SU-DHL-6 (cell line): ENCODE data around the gene GIGYF2.

ENCODE experiments used
- H2AFZ ChIP-seq: fragments of 200-600 bp; sonication (generic); 2 replicates; pipeline ENCODE4 v1.6.1; 2014; ENCODE audit warnings: low read depth, mild to moderate bottlenecking, moderate library complexity, mixed read lengths, antibody characterized with exemption, low read length; ENCODE audit not compliant: severe bottlenecking
- H3F3A ChIP-seq: fragments of 200-600 bp; shearing (Covaris generic); 2 replicates; pipeline ENCODE4 v1.6.0; 2016; ENCODE audit warnings: antibody characterized with exemption, mild to moderate bottlenecking; ENCODE audit not compliant: insufficient read depth
- H3K27ac ChIP-seq: fragments of 200-600 bp; sonication (generic); 2 replicates; pipeline ENCODE4 v1.5.1; 2016; ENCODE audit warnings: low read depth, mild to moderate bottlenecking, low read length, moderate library complexity, mixed read lengths
- H3K27me3 ChIP-seq: fragments of 200-600 bp; sonication (generic), shearing (Covaris generic); 2 replicates; pipeline ENCODE4 v1.6.0; 2014; ENCODE audit warnings: mild to moderate bottlenecking, low read length
- H3K36me3 ChIP-seq: fragments of 200-600 bp; sonication (generic); 2 replicates; pipeline ENCODE4 v1.6.1; 2014; ENCODE audit warnings: mild to moderate bottlenecking, low read length, mixed read lengths
- H3K4me2 ChIP-seq: fragments of 300-600, 200-600 bp; shearing (Covaris generic), sonication (generic); 2 replicates; pipeline ENCODE4 v1.6.0; 2014; ENCODE audit warnings: low read length, low read depth, mild to moderate bottlenecking; ENCODE audit not compliant: poor library complexity, severe bottlenecking
- H3K4me3 ChIP-seq: fragments of 200-600 bp; sonication (generic); 2 replicates; pipeline ENCODE4 v1.5.1; 2014; ENCODE audit warnings: antibody characterized with exemption, low read length, mild to moderate bottlenecking, mixed read lengths; ENCODE audit not compliant: insufficient read depth, poor library complexity, severe bottlenecking
- H3K79me2 ChIP-seq: fragments of 200-600 bp; sonication (generic); 2 replicates; pipeline ENCODE4 v1.6.1; 2014; ENCODE audit warnings: mild to moderate bottlenecking, low read length, moderate library complexity; ENCODE audit not compliant: insufficient read depth
- H3K9ac ChIP-seq: fragments of 200-600 bp; sonication (generic); 2 replicates; pipeline ENCODE4 v1.7.0; 2014; ENCODE audit warnings: mild to moderate bottlenecking, low read length
- H3K9me2 ChIP-seq: fragments of 200-600 bp; sonication (generic); replicated peaks from 2 replicates; pipeline ENCODE4 v1.6.1; 2014; ENCODE audit warnings: low read length; ENCODE audit not compliant: insufficient read depth
- H3K9me3 ChIP-seq: fragments of 200-600 bp; sonication (generic); 2 replicates; pipeline ENCODE4 v1.6.1; 2014; ENCODE audit warnings: low read length, mixed read lengths; ENCODE audit not compliant: insufficient read depth
- H4K20me1 ChIP-seq: fragments of 200-600 bp; sonication (generic); 2 replicates; pipeline ENCODE4 v1.6.1; 2014; ENCODE audit warnings: low read depth, mild to moderate bottlenecking, antibody characterized with exemption, low read length, moderate library complexity, mixed read lengths
- CTCF ChIP-seq: fragments of 200-600 bp; sonication (generic); IDR thresholded peaks from one replicate; pipeline ENCODE4 v1.5.1; 2017; ENCODE audit warnings: antibody characterized with exemption, mild to moderate bottlenecking, low read length, moderate library complexity; ENCODE audit not compliant: insufficient read depth, poor library complexity, severe bottlenecking
- EZH2phosphoT487 ChIP-seq: fragments of 200-600 bp; sonication (generic), shearing (Covaris generic); conservative IDR thresholded peaks from 2 replicates; pipeline ENCODE4 v1.6.1; 2018; ENCODE audit warnings: mild to moderate bottlenecking, antibody characterized with exemption, low read length, moderate library complexity, mixed read lengths

GIGYF2 gene

DNA sequence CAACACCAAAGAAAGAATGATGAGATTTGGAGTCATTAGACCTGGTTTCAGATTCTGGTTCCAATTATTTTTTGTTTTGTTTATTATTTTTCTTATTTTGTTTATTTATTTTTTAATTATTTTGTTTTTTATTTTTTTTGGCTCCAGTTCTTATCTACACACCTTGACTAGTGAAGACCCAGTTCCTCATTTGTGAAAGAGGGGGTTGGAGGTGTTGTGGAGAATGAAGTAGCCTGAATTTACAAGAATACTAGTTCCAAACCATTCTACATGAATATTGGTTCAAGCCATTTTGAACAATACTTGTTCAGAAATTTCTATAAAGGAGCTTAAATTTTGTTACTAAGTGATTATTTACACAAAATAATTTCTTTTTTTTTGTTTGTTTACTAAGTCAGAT is 86.1 kb downstream of the GIGYF2 start:
- Histone ChIP-seq H3F3A (no peaks in the 10 kb centered on the region), H3K9ac (no peak overlapping the region), H3K36me3 (no peaks in the 10 kb centered on the region), H4K20me1 (no peaks in the 10 kb centered on the region), H3K27me3 (no peaks in the 10 kb centered on the region), H3K9me2 (no peaks in the 10 kb centered on the region), H3K27ac (no peak overlapping the region), H3K9me3 (no peaks in the 10 kb centered on the region), H3K4me3 (no peak overlapping the region), H3K4me2 (no peak overlapping the region), H3K79me2 (no peaks in the 10 kb centered on the region), H2AFZ (no peak overlapping the region)
- no peak for TF ChIP-seq CTCF
- TF ChIP-seq EZH2phosphoT487: no peak

DNA sequence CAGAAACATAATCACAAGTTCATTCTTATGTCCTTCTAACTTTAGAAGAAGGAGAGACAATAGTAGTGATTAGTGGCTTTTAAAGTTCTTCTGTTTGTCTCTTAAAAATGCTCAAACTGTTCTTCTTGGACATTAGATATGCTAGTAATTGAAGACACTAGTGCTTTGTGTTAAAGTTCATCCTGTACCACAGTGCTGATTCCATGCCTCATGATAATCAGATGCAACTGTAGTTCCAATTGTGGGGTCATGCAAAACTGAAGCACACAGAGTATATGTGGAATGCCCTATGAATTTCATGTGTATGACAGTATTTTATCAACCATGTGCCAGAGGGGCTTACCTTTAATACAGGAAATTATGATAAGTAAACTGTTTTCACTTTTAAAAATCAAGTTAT is 90.7 kb downstream of the GIGYF2 start:
- Histone ChIP-seq H3K79me2 (no peaks in the 10 kb centered on the region), H3K27me3 (no peaks in the 10 kb centered on the region), H3K4me2 (no peak overlapping the region), H3F3A (no peaks in the 10 kb centered on the region), H2AFZ (no peak overlapping the region), H3K4me3 (no peak overlapping the region), H4K20me1 (no peaks in the 10 kb centered on the region), H3K9me2 (no peaks in the 10 kb centered on the region), H3K9ac (no peak overlapping the region), H3K27ac (no peak overlapping the region), H3K36me3 (no peaks in the 10 kb centered on the region), H3K9me3 (no peaks in the 10 kb centered on the region)
- TF ChIP-seq EZH2phosphoT487 (no peak), CTCF (no peak)

DNA sequence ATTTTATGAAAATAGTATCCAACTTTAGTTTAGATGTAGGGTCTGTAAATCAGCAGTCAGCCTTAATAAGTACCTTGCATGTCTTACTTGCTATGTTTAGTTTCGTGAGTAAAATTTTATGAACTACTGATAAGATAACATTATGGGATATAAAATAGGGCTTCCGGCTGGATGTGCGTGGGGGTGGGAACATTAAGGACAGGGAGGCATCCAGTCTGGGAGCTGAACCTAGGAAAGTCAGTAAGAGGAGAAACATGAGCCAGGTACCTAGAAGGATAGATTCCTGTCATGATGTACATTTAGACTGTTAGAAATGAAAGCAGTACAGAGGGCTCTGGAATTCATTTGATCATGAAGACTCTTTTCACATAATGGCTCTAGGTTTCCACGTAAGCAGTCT is 92.0 kb downstream of the GIGYF2 start:
- TF ChIP-seq EZH2phosphoT487: no peak
- no peak for TF ChIP-seq CTCF
- H4K20me1 ChIP-seq: no peaks in the 10 kb centered on the region
- H3K79me2 ChIP-seq: no peaks in the 10 kb centered on the region
- H3K27ac ChIP-seq: no peak overlapping the region
- no peaks in the 10 kb centered on the region for H3K36me3 ChIP-seq
- H3F3A ChIP-seq: no peaks in the 10 kb centered on the region
- no peak overlapping the region for H3K4me2 ChIP-seq
- H3K9ac ChIP-seq: no peak overlapping the region
- H3K9me3 ChIP-seq: no peaks in the 10 kb centered on the region
- no peak overlapping the region for H3K4me3 ChIP-seq
- H3K27me3 ChIP-seq: no peaks in the 10 kb centered on the region
- no peak overlapping the region for H2AFZ ChIP-seq
- no peaks in the 10 kb centered on the region for H3K9me2 ChIP-seq

DNA sequence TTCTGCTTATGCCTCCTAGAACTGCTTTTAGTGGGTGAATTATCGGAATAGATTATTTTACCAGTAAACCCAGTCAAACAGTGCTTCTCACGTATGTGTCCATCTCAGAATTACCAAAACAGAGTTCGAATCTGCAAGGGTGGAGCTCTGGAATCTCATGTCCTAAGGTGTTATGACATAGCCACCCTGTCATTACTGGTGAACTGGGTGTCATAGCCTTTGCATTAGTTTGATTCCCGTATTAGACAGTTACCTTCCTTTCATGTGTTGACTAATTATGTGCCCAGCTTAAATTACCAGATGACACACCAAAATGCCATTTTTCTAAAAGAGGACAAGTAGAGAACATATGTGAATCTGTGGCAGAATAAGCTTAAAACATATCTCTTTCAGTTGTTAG is 94.4 kb downstream of the GIGYF2 start:
- Histone ChIP-seq H3F3A (no peaks in the 10 kb centered on the region), H3K9me2 (no peaks in the 10 kb centered on the region), H3K9ac (no peak overlapping the region), H4K20me1 (no peaks in the 10 kb centered on the region), H3K4me3 (no peak overlapping the region), H2AFZ (no peak overlapping the region), H3K27me3 (no peaks in the 10 kb centered on the region), H3K4me2 (no peak overlapping the region), H3K36me3 (no peaks in the 10 kb centered on the region), H3K79me2 (no peaks in the 10 kb centered on the region), H3K27ac (no peak overlapping the region), H3K9me3 (no peaks in the 10 kb centered on the region)
- TF ChIP-seq CTCF (no peak), EZH2phosphoT487 (no peak)
